ENCODE measurements around the gene MAPK8.

Gene MAPK8

DNA sequence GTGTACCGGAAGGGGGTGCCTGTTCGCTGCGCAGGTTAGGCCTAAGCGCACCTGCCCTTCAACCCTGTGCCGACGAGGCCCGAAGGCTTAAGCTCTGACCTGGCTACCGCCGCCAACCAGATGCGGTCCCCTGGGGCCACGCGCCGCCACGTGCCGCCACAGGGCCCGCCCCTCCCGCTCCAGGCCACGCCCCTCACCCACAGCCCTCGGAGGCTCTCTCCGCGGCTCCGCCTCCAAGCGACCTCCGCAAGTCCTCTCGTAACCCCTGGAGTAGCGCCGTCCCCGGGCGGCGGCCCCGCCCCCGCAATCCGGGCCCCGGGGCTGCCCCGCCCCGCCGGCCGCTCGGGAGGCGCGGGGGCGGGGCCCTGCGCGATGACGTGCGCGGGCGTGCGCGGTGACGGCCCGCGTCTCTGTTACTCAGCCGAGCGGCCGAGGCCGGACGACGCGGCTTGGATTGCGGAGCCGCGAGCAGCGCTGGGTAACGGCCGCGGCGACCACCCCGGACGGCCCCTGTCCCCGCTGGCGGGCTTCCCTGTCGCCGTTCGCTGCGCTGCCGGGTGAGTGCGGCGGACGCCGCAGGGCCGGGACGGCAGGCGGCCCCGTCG lies at the start of gene MAPK8:
Gene MAPK8 (plus strand): TSS at position 413 of the 605 bp plus-strand sequence. CDS start 94,984 bp downstream, outside the sequence.
- TF ChIP-seq GATA2 (IDR thresholded peaks at IDR 0.05; ENCODE audit: low read depth, low read length), result no peak
- TF ChIP-seq GATA3 (IDR thresholded peaks at IDR 0.05; ENCODE audit: low read depth, low read length), result no peak

DNA sequence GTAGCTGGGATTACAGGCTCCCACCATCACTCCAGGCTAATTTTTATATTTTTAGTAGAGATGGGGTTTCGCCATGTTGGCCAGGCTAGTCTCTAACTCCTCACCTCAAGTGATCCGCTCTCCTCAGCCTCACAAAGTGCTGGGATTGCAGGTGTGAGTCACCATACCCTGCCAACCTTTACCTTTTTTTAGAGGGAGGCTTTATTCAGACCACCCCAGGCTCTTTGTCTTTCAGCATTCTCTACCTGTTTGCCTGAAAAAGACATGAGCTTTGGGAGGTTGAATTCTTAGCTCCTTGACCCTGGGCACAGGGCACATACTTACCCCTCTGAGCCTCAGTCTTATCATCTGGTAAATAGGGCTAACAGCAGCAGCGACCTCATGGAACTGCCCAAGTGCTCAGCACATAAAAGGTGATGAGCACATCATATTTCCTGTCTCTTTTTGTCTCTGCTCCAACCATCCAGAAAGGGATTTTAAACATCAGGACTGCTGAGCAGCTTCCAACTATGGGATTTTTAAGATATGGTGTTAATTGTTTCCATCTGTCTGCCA lies 49.0 kb upstream of the MAPK8 start:
- TF ChIP-seq GATA3 (IDR thresholded peaks at IDR 0.05; ENCODE audit: low read depth, low read length) (no peak), GATA2 (IDR thresholded peaks at IDR 0.05; ENCODE audit: low read depth, low read length) (no peak)

GRCh38 chr10:48258105-48258504 lies 48.4 kb upstream of the MAPK8 start:
- no peak for TF ChIP-seq GATA3 (IDR thresholded peaks at IDR 0.05; ENCODE audit: low read depth, low read length)
- TF ChIP-seq GATA2 (IDR thresholded peaks at IDR 0.05; ENCODE audit: low read depth, low read length), result no peak

DNA sequence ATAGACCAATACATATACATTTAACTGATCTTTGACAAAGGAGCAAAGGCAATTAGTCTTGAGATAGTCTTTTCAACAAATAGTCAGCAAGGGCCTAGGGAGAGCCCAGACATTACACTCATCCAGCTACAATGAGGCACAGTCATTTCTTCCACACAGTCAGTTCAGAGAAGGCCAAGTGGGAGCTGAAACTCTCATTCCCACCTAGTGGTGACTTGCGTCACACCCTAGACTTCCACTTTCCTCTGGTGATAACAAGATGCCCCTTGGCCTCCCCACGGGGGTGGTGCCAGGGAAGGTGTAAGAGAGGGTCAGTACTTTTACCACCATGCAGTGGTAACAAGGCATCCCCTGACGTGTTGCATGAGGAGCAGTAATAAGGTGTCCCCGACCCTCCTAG lies 39.9 kb upstream of the MAPK8 start:
- TF ChIP-seq GATA2 (IDR thresholded peaks at IDR 0.05; ENCODE audit: low read depth, low read length) (no peak), GATA3 (IDR thresholded peaks at IDR 0.05; ENCODE audit: low read depth, low read length) (no peak)

DNA sequence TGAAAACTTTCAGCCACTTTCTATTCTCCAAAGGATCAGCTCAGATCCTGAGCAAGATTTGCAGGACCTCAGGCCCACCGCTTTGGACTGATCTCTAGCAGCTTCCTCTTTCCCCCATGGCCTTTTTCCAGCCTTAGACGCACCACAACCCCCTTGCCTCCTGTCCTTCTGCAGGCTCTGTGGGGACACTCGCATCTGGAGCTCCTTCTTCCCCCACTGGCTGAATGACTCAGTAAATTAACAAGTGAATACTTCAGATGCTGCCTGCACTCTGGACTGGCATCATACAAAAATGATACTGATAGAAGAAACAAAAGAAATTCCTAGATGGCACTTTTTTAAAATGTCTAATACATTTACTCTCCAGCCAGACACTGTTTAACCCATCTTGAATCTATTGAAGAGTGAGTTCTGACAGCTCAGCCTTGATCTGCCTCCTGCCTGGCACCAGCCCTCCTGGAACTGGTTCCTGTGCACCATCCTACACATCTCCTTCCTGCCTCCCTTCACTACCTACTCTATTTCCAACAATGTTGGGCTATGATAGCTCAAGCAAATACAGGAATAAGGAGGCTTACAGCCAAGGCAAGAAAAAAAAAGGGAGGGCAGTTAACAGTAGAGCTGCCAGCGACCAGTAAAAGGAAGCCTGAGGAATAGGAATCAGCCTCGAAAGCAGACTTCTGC lies 35.3 kb upstream of the MAPK8 start:
- TF ChIP-seq GATA3 (IDR thresholded peaks at IDR 0.05; ENCODE audit: low read depth, low read length) (no peak), GATA2 (IDR thresholded peaks at IDR 0.05; ENCODE audit: low read depth, low read length) (no peak)

DNA sequence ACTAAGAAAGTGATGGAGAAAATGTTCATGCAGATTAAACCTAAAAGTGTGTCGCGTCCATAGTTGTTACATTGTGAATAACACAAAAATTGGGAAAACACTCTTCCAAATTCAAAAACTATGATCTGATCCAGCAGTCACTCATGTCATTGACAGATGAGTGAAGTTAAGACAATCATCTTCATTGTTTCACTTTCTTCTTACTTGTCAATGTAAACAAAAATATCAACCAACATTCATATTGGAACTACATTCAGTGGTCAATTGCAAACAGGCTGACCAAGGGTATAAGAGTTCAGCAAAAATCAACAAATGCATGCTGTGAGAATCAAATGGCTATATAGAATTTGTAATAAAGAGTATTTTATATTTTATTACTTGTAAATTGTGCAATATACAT lies 33.8 kb upstream of the MAPK8 start:
- TF ChIP-seq GATA2 (IDR thresholded peaks at IDR 0.05; ENCODE audit: low read depth, low read length) (no peak), GATA3 (IDR thresholded peaks at IDR 0.05; ENCODE audit: low read depth, low read length) (no peak)

DNA sequence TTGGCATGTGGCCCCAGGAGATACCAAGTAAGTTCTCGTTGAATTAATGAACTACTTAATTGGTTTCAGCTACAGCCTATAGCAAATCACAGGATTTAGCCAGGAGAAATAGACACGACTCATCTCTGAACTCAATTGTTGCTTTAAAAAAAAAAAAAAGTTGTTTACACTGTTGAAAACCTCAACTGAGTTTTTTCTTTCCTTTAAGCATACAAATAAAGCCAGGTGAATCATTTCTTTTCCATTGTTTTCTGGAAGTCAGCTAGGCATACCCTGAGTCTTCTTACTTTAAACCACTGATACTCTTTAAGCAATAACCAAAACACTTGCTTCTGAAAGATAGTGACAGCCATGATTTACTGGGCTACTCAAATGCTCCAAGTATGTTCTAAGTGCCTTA lies 32.7 kb upstream of the MAPK8 start:
- TF ChIP-seq GATA3 (IDR thresholded peaks at IDR 0.05; ENCODE audit: low read depth, low read length) (no peak), GATA2 (IDR thresholded peaks at IDR 0.05; ENCODE audit: low read depth, low read length) (no peak)

GRCh38 chr10:48274636-48275035 lies 31.8 kb upstream of the MAPK8 start, which contains the start of gene FRMPD2:
Gene FRMPD2, minus strand, starts transcription at chr10:48274696. Its CDS starts 129 bp downstream, at chr10:48274567.
- no peak for TF ChIP-seq GATA2 (IDR thresholded peaks at IDR 0.05; ENCODE audit: low read depth, low read length)
- TF ChIP-seq GATA3 (IDR thresholded peaks at IDR 0.05; ENCODE audit: low read depth, low read length), result no peak

DNA sequence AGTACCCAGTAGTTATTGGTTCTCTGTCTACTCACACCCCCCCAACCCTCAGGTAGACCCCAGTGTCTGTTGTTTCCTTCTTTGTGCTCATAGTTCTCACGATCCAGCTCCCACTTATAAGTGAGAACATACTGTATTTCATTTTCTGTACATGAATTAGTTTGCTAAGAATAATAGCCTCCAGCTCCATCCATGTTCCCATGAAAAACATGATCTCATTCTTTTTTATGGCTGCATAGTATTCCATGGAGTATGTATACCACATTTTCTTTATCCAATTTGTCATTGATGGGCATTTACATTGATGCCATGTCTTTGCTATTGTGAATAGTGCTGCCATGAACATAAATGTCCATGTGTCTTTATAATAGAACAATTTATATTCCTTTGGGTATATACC lies 29.4 kb upstream of the MAPK8 start:
- TF ChIP-seq GATA2 (IDR thresholded peaks at IDR 0.05; ENCODE audit: low read depth, low read length) (no peak), GATA3 (IDR thresholded peaks at IDR 0.05; ENCODE audit: low read depth, low read length) (no peak)

DNA sequence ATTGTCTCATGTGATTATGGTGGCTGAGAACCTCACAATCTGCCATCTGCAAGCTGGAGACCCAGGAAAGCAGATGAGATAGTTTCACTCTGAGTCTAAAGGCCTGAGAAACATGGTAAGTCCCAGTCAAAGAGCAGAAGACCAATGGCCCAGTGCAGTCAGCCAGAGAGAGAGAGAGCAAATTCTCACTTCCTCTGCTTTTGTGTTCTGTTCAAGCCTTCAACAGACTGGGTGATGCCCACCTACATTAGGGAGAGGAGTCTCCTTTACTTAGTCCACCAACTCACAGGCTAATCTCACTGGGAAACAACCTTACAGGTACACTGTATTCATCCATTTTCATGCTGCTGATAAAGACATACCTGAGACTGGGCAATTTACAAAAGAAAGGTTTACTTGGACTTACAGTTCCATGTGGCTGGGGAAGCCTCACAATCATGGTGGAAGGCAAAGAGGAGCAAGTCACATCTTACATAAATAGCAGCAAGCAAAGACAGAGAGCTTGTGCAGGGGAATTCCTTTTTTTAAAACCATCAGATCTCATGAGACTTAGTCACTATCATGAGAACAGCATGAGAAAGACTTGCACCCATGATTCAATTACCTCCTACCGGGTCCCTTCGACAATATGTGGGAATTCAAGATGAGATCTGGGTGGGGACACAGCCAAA lies 27.3 kb upstream of the MAPK8 start:
- TF ChIP-seq GATA3 (IDR thresholded peaks at IDR 0.05; ENCODE audit: low read depth, low read length) (no peak), GATA2 (IDR thresholded peaks at IDR 0.05; ENCODE audit: low read depth, low read length) (no peak)

- no peak for TF ChIP-seq GATA2 (IDR thresholded peaks at IDR 0.05; ENCODE audit: low read depth, low read length)
Measured at GRCh38 chr10:48282829-48283228, 23.6 kb upstream of the MAPK8 start.

- TF ChIP-seq GATA3 (IDR thresholded peaks at IDR 0.05; ENCODE audit: low read depth, low read length) (no peak), GATA2 (IDR thresholded peaks at IDR 0.05; ENCODE audit: low read depth, low read length) (no peak)
Measured at GRCh38 chr10:48284002-48284546, 22.4 kb upstream of the MAPK8 start.

DNA sequence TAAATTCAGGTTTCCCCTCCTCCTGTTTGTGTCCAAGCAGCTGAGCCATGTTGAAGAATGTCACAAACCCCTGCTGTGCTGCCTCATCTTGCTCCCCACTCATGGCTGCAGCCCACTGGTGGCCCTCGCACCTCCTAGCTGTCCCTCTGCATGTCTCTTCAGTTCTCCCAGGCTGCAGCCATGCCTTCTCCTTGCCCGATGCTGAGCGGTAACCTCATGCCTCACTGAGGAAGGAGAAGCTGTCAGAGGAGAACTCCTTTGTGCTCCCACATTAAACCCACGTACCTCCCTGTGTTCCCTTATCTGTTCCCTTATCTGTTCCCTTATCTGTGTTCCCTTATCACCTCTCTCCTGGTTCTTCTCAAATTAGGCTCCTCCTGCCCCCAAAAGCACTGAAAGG lies 21.7 kb upstream of the MAPK8 start:
- TF ChIP-seq GATA2 (IDR thresholded peaks at IDR 0.05; ENCODE audit: low read depth, low read length), result no peak
- no peak for TF ChIP-seq GATA3 (IDR thresholded peaks at IDR 0.05; ENCODE audit: low read depth, low read length)

DNA sequence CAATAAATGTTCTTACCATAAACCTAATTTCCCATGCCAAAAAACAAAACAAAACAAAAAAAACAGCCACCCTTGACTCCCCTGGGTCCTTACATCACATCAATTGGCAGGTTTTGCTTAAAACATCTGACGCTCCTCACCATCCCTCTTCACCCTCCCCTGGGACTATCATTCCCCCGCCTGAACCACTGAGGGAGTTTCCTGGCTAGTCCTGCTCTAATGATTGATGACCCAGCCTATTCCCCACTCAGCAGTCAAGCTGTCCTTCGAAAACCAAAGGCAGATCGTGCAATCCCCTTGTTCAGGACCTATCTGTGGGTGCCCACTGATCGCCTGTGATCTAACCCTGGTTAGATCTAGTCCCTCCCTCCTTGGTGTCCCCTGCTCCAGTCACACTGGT lies 20.8 kb upstream of the MAPK8 start:
- TF ChIP-seq GATA3 (IDR thresholded peaks at IDR 0.05; ENCODE audit: low read depth, low read length), result no peak
- no peak for TF ChIP-seq GATA2 (IDR thresholded peaks at IDR 0.05; ENCODE audit: low read depth, low read length)

Data from SH-SY5Y (cell line).